Subcutaneous abdominal adipose tissue (tissue), 5 donors: ENCODE results near the gene BANP.

Experiments used
- H3K27ac ChIP-seq: one replicate; pipeline ENCODE4 v1.7.0; 2013; ENCODE audit warnings: low read depth, mild to moderate bottlenecking, inconsistent platforms, low read length, moderate library complexity
- H3K27me3 ChIP-seq, 5 donors: one replicate each; pipeline ENCODE4 v1.7.0; 2013; ENCODE audit warnings: low read length in 5 of 5, inconsistent platforms in 1 of 5; ENCODE audit not compliant: control insufficient read depth in 5 of 5, insufficient read depth in 4 of 5
- H3K36me3 ChIP-seq, 5 donors: one replicate each; pipeline ENCODE4 v1.7.0; 2013; ENCODE audit warnings: low read length in 5 of 5; ENCODE audit not compliant: control insufficient read depth in 5 of 5, insufficient read depth in 5 of 5
- H3K4me1 ChIP-seq, 5 donors: one replicate each; pipeline ENCODE4 v1.7.0; 2013; ENCODE audit warnings: low read length in 5 of 5, mild to moderate bottlenecking in 3 of 5, moderate library complexity in 1 of 5; ENCODE audit not compliant: control insufficient read depth in 5 of 5, insufficient read depth in 5 of 5
- H3K4me3 ChIP-seq, 5 donors: one replicate each; pipeline ENCODE4 v1.7.0; 2013; ENCODE audit warnings: low read length in 5 of 5, low read depth in 1 of 5
- H3K9ac ChIP-seq, 5 donors: one replicate each; pipeline ENCODE4 v1.7.0; 2013; ENCODE audit warnings: low read length in 5 of 5, mild to moderate bottlenecking in 4 of 5, moderate library complexity in 3 of 5
- H3K9me3 ChIP-seq, 5 donors: one replicate each; pipeline ENCODE4 v1.7.0; 2013; ENCODE audit warnings: low read length in 5 of 5; ENCODE audit not compliant: control insufficient read depth in 5 of 5
- donor health status: healthy.
- donor health status: healthy.
- donor health status: healthy.
- donor health status: healthy.
- donor health status: healthy.

BANP gene

GRCh38 chr16:88064011-88064888, 113.0 kb downstream of the BANP start:
- H3K4me1 ChIP-seq, result peaks cover 9 to 27% (median 25%) of the 10 kb centered on the region in 5 donors
- H3K36me3 ChIP-seq, result peaks cover 0 to 48% (median 18%) of the 10 kb centered on the region in 5 donors
- H3K27me3 ChIP-seq, result no peaks in the 10 kb centered on the region
- H3K9me3 ChIP-seq, result no peaks in the 10 kb centered on the region
- no peak overlapping the region for H3K4me3 ChIP-seq
- H3K9ac ChIP-seq, result no peak overlapping the region
- H3K27ac ChIP-seq, result peak overlapping the region; percentile 54

DNA sequence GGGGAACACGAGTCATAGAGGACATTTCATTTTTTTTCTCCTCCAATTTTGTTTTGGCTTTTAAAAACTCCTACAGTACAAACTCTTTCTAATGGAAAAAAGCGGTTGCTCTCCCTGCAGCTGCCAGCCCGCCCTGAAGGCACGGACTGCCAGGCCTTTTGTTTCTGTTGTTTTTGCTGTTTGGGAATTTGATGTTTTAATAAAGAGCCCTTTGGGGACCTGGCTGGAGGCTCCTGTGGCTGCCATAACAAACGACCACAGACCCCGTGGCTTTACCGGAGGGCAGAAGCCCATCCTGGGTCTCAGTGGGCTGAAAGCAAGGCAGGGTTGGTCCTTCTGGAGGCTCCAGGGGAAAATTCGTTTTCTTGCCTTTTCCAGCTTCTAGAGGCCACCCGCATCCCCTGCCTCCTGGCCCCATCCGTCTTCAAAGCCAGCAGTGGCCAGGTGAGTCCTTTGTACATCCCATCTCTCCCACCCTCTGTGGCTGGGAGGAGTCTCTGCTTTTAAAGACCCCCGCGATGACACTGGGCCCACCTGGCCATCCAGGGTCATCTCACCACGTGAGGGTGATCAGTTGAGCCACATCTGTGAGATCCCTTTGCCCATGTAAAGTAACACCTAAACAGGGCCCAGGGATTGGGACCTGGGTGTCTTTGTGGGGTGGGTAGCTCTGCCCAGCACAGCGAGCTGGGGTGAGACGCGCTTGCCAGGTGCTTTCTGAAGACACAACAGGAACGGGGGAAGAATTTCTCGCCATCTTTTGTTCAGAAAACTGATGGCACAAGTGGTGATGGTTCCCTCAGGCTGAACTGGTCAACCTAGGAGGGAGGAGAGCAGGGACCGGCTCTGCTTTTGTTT, 113.9 kb downstream of the BANP start:
- H3K4me1 ChIP-seq, result peaks cover 9 to 27% (median 25%) of the 10 kb centered on the region in 5 donors
- no peak overlapping the region for H3K9ac ChIP-seq
- no peak overlapping the region for H3K27ac ChIP-seq
- no peaks in the 10 kb centered on the region for H3K27me3 ChIP-seq
- no peak overlapping the region for H3K4me3 ChIP-seq
- peaks cover 0 to 48% (median 17%) of the 10 kb centered on the region in 5 donors for H3K36me3 ChIP-seq
- H3K9me3 ChIP-seq, result no peaks in the 10 kb centered on the region

DNA sequence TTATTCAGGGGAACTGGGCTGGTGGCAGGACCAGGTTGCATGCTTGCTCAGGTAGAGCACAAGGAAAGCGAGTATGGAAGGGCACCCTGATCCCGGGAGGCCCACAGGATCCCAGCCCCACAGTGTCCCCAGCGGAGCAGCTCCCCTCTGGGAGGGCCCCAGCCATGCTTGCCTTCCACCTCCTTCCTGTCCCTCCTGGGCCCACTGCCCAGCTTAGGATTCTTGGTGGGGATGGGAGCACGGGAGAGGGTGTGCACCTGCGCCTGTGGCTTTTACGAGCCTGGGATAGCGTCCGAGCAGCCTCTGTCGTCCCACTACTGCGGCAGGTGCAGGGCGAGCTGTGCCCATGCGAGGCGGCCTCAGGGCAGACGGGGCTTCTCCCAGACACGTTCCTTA, 114.5 kb downstream of the BANP start:
- H3K4me3 ChIP-seq, result no peak overlapping the region
- peaks cover 0 to 49% (median 15%) of the 10 kb centered on the region in 5 donors for H3K36me3 ChIP-seq
- H3K9ac ChIP-seq, result no peak overlapping the region
- H3K27ac ChIP-seq, result no peak overlapping the region
- H3K9me3 ChIP-seq, result no peaks in the 10 kb centered on the region
- H3K4me1 ChIP-seq, result peaks cover 9 to 27% (median 25%) of the 10 kb centered on the region in 5 donors
- H3K27me3 ChIP-seq, result no peaks in the 10 kb centered on the region

- Histone ChIP-seq H3K9me3 (no peaks in the 10 kb centered on the region), H3K4me1 (peaks cover 9 to 27% (median 25%) of the 10 kb centered on the region in 5 donors), H3K9ac (no peak overlapping the region), H3K36me3 (peaks cover 0 to 50% (median 17%) of the 10 kb centered on the region in 5 donors), H3K27me3 (no peaks in the 10 kb centered on the region), H3K27ac (no peak overlapping the region), H3K4me3 (no peak overlapping the region)
Observed at GRCh38 chr16:88066234-88066633, 115.0 kb downstream of the BANP start.

GRCh38 chr16:88066680-88067529, 115.7 kb downstream of the BANP start:
- Histone ChIP-seq H3K4me3 (no peak overlapping the region), H3K9me3 (no peaks in the 10 kb centered on the region), H3K27ac (no peak overlapping the region), H3K36me3 (peaks cover 0 to 57% (median 24%) of the 10 kb centered on the region in 5 donors), H3K9ac (no peak overlapping the region), H3K27me3 (no peaks in the 10 kb centered on the region), H3K4me1 (peaks cover 9 to 26% (median 23%) of the 10 kb centered on the region in 5 donors)

DNA sequence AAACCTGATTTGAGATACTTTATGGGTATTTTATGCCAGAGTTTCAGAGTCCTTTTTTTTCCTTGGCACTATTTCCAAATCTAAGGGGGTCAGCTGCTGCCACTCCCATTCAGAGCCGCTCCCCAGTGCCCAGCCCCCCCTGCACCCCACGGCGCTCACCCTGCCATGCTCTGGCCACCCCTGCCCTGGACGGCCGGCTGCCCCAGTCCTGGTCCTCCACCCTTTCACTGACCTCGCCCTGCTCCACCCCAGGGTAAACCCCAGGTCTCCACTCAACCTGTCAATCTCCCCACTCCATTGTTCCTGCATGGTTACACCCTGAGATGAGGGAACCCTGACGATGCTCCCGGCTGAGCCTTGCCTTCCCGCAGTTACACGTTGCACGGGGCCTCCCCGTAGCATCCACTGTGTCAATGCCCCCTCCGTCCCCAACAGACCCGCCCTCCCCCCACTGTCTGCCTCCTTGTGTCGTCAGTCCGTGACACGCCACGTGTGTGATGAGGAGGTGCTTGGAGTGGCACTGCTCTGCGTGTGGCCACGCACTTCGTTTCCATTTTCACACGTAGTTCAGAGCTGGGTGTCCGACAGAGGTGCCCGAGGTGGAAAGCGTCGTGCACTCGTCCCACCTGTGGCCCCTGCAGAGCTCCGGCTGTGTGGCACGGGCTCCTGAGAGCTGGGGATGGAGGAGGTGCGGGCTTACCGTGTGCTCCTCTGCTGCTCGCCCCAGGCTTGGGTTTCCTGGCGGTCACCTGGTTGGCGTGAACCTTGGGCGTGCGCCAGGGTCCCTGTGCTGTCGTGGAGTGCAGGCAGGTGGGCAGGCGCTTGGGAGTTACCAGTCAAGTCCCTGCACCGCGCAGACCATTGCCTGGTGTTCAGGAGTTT, 116.5 kb downstream of the BANP start:
- Histone ChIP-seq H3K27me3 (no peaks in the 10 kb centered on the region), H3K9me3 (no peaks in the 10 kb centered on the region), H3K4me1 (peaks cover 5 to 17% (median 14%) of the 10 kb centered on the region in 5 donors), H3K9ac (no peak overlapping the region), H3K4me3 (no peak overlapping the region), H3K27ac (no peak overlapping the region), H3K36me3 (peaks cover 0 to 66% (median 32%) of the 10 kb centered on the region in 5 donors)

GRCh38 chr16:88068476-88069396, 117.5 kb downstream of the BANP start:
- Histone ChIP-seq H3K27ac (no peak overlapping the region), H3K27me3 (no peaks in the 10 kb centered on the region), H3K4me3 (no peak overlapping the region), H3K9me3 (no peaks in the 10 kb centered on the region), H3K36me3 (peaks cover 0 to 69% (median 42%) of the 10 kb centered on the region in 5 donors), H3K4me1 (peaks cover 0 to 8% (median 5%) of the 10 kb centered on the region in 5 donors), H3K9ac (no peak overlapping the region)

GRCh38 chr16:88069397-88070168, 118.3 kb downstream of the BANP start:
- no peaks in the 10 kb centered on the region for H3K27me3 ChIP-seq
- no peak overlapping the region for H3K27ac ChIP-seq
- H3K9me3 ChIP-seq, result no peaks in the 10 kb centered on the region
- no peak overlapping the region for H3K9ac ChIP-seq
- no peak overlapping the region for H3K4me3 ChIP-seq
- no peaks in the 10 kb centered on the region for H3K4me1 ChIP-seq
- peaks cover 0 to 74% (median 49%) of the 10 kb centered on the region in 5 donors for H3K36me3 ChIP-seq
